Measurements from ENCODE around the gene LIPK.

- TF ChIP-seq MAX (IDR thresholded peaks at IDR 0.05) (no peak), EP300 (IDR thresholded peaks at IDR 0.05; ENCODE audit: borderline replicate concordance) (no peak), CEBPB (IDR thresholded peaks at IDR 0.05) (no peak), TAF1 (IDR thresholded peaks at IDR 0.05; ENCODE audit: low read depth) (no peak), REST (IDR thresholded peaks at IDR 0.05; ENCODE audit: low read depth) (no peak)
These were observed 15.3 kb downstream of the LIPK start for GRCh38 chr10:88721392-88721791.
